Measurements from ENCODE around the gene DNAJC1. TPM values are rescaled to one million over a fixed set of nuclear protein-coding genes. Genes with fewer than 3 reads are reported as not detected.

The DNAJC1 gene
- total and polyA plus RNA-seq, 2 of the 4 experiments (the other 2 are of a cell fraction): 12.7 to 13.3 TPM

DNA sequence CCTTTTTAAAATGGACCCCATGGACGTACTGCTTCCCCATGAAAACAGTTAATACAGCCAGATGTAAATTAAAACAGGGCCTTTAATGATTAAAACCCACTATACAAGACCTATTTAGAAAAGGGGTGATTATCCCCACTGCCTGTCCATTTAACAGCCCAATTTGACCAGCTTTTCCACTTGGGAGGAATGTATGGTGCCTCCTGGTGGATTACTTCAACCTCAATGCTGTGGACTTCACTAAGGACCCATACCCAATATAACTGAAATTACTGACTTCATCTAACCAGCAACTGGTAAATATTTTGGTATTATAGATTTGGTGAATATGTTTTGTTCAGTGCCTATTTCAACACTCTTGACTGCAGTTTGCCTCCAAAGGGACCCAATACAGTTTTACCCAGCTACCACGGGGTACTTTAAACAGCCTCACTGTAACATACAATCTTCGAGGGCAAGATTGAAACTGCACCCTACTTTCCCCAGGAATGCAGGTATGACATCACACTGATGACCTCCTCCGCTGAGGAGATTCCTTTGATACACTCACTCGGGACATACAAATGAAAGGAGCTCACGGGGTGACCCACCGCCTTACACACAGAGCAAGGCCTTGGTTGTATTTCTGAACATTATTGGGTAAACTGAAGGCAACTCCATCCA, 192.8 kb downstream of the DNAJC1 start:
- Histone ChIP-seq H3K14ac (replicated peaks; ENCODE audit: low read depth, low read length) (no peak overlapping the region), H3K27me3 (ENCODE audit: control insufficient read depth, insufficient read depth, low read length) (no peaks in the 10 kb centered on the region), H2BK5ac (ENCODE audit: low read depth, low read length, poor library complexity, severe bottlenecking) (no peak overlapping the region), H3K4me3 (ENCODE audit: insufficient read depth, low read depth, low read length) (no peak overlapping the region), H2BK20ac (ENCODE audit: low read depth, low read length) (no peak overlapping the region), H3K56ac (ENCODE audit: extremely low read depth, insufficient read depth, low read length) (no peak overlapping the region), H3K18ac (ENCODE audit: low read depth, low read length) (no peak overlapping the region), H3K9ac (ENCODE audit: low read depth, low read length) (no peak overlapping the region), H3K79me1 (ENCODE audit: low read depth in 1 of 2, low read length in 2 of 2) (no peaks in the 10 kb centered on the region), H3K23ac (ENCODE audit: low read depth, low read length) (no peak overlapping the region), H4K91ac (ENCODE audit: insufficient read depth, low read depth, low read length) (no peak overlapping the region), H3K27ac (ENCODE audit: insufficient read depth, low read length) (no peak overlapping the region), H2BK15ac (ENCODE audit: low read depth, low read length) (no peak overlapping the region), H3K4me1 (ENCODE audit: control insufficient read depth, insufficient read depth, low read length) (peaks cover 1% of the 10 kb centered on the region; the same call in 1 of the 2 replicates), H2AK5ac (ENCODE audit: low read depth, low read length) (no peak overlapping the region), H2BK120ac (ENCODE audit: low read depth, low read length) (no peak overlapping the region), H3K4me2 (ENCODE audit: low read depth, low read length) (no peak overlapping the region), H3K36me3 (ENCODE audit: control insufficient read depth, insufficient read depth, low read length) (no peaks in the 10 kb centered on the region), H4K8ac (ENCODE audit: low read depth in 2 of 2, low read length in 2 of 2) (no peak overlapping the region), H3K4ac (ENCODE audit: low read depth, low read length) (no peak overlapping the region), H3K9me1 (ENCODE audit: insufficient read depth, low read length) (no peaks in the 10 kb centered on the region), H2AK9ac (replicated peaks; ENCODE audit: low read depth, low read length, poor library complexity) (no peak overlapping the region), H3K9me3 (ENCODE audit: control insufficient read depth, insufficient read depth, low read length) (no peaks in the 10 kb centered on the region), H4K5ac (ENCODE audit: low read depth, low read length) (no peak overlapping the region), H4K20me1 (ENCODE audit: insufficient read depth, low read length) (no peaks in the 10 kb centered on the region), H2AFZ (replicated peaks; ENCODE audit: low read length, poor library complexity) (no peak overlapping the region)
- dilution Hi-C loops (cut with HindIII; ENCODE audit: low sequenced_read_pairs, unreplicated experiment): no loop called here
- no peak for TF ChIP-seq FOS (IDR thresholded peaks at IDR 0.05; ENCODE audit: low read depth, low read length)
- TF ChIP-seq SMC3 (IDR thresholded peaks at IDR 0.05; ENCODE audit: low read depth, low read length): no peak
- ATAC-seq (ENCODE audit: low read depth) (no peak), DNase-seq (peak; percentile 2)
- BruUV-seq (replicated peaks): no TSS peak
- WGBS, 2 experiments (ENCODE audit: extremely low coverage in 2 of 2, insufficient read length in 1 of 2): 80% methylated on average over 1 of the region's 7 CpGs; no CpG with 5 or more reads in 1 of the 2 experiments
- POLR2A ChIA-PET (ENCODE audit: unreplicated experiment): no interaction called here
- in situ Hi-C loops (cut with MboI; ENCODE audit: low sequenced_read_pairs): no loop called here
- intact Hi-C loops (cut with micrococcal nuclease): no loop called here
- CTCF ChIA-PET: no interaction called here

Data from IMR-90 (cell line).